DND-41 (cell line): ENCODE measurements around the gene PPP2R2D.

Experiments used
- ATAC-seq: fragments of 200-7000 bp; cut with Tn5 transposase; 3 replicates; pipeline ENCODE4 v1.9.1; 2021; ENCODE audit warnings: low read depth; ENCODE audit not compliant: insufficient read depth
- DNase-seq: peaks from one replicate; pipeline ENCODE4 v3.0.0-alpha.2; 2020
- H2AFZ ChIP-seq: 2 replicates; pipeline ENCODE4 v1.6.0; 2012; ENCODE audit warnings: low read depth, low read length
- H3K27ac ChIP-seq: 2 replicates; pipeline ENCODE4 v1.5.1; 2012; ENCODE audit warnings: low read length, inconsistent platforms
- H3K27me3 ChIP-seq: fragments of 200-600 bp; sonication (generic); 2 replicates; pipeline ENCODE4 v1.6.0; 2012; ENCODE audit warnings: low read length, mild to moderate bottlenecking, inconsistent platforms; ENCODE audit not compliant: insufficient read depth, poor library complexity
- H3K36me3 ChIP-seq: 2 replicates; pipeline ENCODE4 v1.5.1; 2012; ENCODE audit warnings: low read length, inconsistent platforms; ENCODE audit not compliant: insufficient read depth
- H3K4me1 ChIP-seq: 2 replicates; pipeline ENCODE4 v1.5.1; 2012; ENCODE audit warnings: mild to moderate bottlenecking, low read length; ENCODE audit not compliant: insufficient read depth
- H3K4me2 ChIP-seq: 2 replicates; pipeline ENCODE4 v1.6.0; 2012; ENCODE audit warnings: mild to moderate bottlenecking, moderate library complexity, low read length, inconsistent platforms; ENCODE audit not compliant: insufficient read depth
- H3K4me3 ChIP-seq, 2 experiments: fragments of 200-600 bp in 1 of 2; shearing (Covaris generic) in 1 of 2; 2 replicates each; pipeline ENCODE4 v1.5.1; 2012 to 2016; ENCODE audit warnings: inconsistent platforms in 2 of 2, low read length in 2 of 2, mild to moderate bottlenecking in 2 of 2, low read depth in 1 of 2, moderate library complexity in 1 of 2
- H3K79me2 ChIP-seq: 2 replicates; pipeline ENCODE4 v1.6.0; 2012; ENCODE audit warnings: low read length, inconsistent platforms; ENCODE audit not compliant: insufficient read depth
- H3K9ac ChIP-seq: 2 replicates; pipeline ENCODE4 v1.6.0; 2012; ENCODE audit warnings: low read depth, mild to moderate bottlenecking, inconsistent platforms, low read length, moderate library complexity
- H3K9me3 ChIP-seq: 2 replicates; pipeline ENCODE4 v1.5.1; 2012; ENCODE audit warnings: low read length, moderate library complexity, mild to moderate bottlenecking, inconsistent platforms; ENCODE audit not compliant: insufficient read depth, severe bottlenecking
- H4K20me1 ChIP-seq: 2 replicates; pipeline ENCODE4 v1.6.0; 2012; ENCODE audit warnings: low read length; ENCODE audit not compliant: insufficient read depth
- CTCF ChIP-seq: IDR thresholded peaks from 2 replicates; pipeline ENCODE4 v1.5.1; 2012; ENCODE audit warnings: borderline replicate concordance, low read length, moderate library complexity, mild to moderate bottlenecking; ENCODE audit not compliant: poor library complexity, severe bottlenecking; ENCODE audit errors: extremely low read depth
- EZH2 ChIP-seq: IDR thresholded peaks from 3 replicates; pipeline ENCODE4 v1.6.1; 2012; ENCODE audit warnings: borderline replicate concordance, low read depth, mild to moderate bottlenecking, moderate library complexity, low read length, inconsistent platforms; ENCODE audit not compliant: severe bottlenecking

Gene PPP2R2D

GRCh38 chr10:131980761-131981428 is 80.1 kb downstream of the PPP2R2D start:
- Histone ChIP-seq H3K36me3 (no peaks in the 10 kb centered on the region), H3K79me2 (no peaks in the 10 kb centered on the region), H3K9ac (no peak overlapping the region), H3K27ac (no peak overlapping the region), H4K20me1 (no peaks in the 10 kb centered on the region), H3K4me3 (no peak overlapping the region), H3K4me1 (no peaks in the 10 kb centered on the region), H2AFZ (no peak overlapping the region), H3K9me3 (no peaks in the 10 kb centered on the region), H3K4me2 (no peak overlapping the region), H3K27me3 (no peaks in the 10 kb centered on the region)
- no peak for ATAC-seq
- no peak for DNase-seq
- TF ChIP-seq CTCF = no peak
- TF ChIP-seq EZH2 = no peak

DNA sequence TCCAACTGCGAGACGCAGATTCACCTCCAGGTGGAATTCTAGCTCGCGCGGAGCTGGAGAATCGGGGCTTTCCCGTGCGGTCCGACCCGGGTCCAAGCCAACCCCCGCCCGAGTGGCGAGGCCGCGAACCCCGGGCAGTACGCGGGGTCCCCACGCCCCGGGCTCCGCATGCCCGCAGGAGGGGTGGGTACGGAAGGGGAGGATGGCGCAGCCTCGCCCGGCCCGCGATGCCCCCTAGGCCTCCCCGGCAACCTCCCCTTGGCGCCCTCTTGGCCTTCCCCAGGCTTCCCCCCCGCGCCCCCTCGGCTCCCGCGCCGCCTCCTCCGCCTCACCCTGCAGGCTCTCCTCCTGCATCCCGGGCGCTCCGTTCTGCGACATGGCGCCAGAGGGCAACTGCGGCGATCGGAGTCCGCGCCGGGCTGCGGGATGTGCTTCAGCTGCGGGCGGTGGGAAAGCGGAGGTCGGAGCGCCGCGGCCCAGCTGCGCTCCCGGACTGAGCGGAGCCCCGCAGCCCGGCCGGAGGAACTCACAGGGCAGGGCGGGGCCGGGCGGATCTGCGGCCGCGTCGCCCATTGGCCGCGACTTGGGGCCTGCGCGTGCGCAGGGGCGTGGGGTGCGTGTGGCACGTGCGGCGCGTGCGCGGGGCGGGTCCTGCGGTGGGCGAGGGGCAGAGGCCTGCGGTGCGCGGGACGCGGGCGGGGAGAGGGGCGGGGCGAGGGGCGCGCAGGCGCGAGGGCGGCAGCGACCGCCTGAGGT is 80.8 kb downstream of the PPP2R2D start, which contains the start of gene BNIP3:
Gene BNIP3, minus strand, starts transcription at position 495 of the 756 bp plus-strand sequence. Its CDS starts 117 bp downstream, at position 378.
- ATAC-seq = no peak
- Histone ChIP-seq H3K4me1 (no peaks in the 10 kb centered on the region), H3K27me3 (no peaks in the 10 kb centered on the region), H3K4me2 (no peak within 1 kb of the TSS), H3K4me3 (no peak within 1 kb of the TSS), H3K9me3 (no peaks in the 10 kb centered on the region), H3K9ac (no peak within 1 kb of the TSS), H3K27ac (no peak within 1 kb of the TSS), H2AFZ (no peak within 1 kb of the TSS), H3K79me2 (no peaks in the 10 kb centered on the region), H4K20me1 (no peaks in the 10 kb centered on the region), H3K36me3 (no peaks in the 10 kb centered on the region)
- TF ChIP-seq EZH2 (no peak), CTCF (no peak)
- DNase-seq = no peak

GRCh38 chr10:131982185-131982756 is 81.5 kb downstream of the PPP2R2D start:
- no peaks in the 10 kb centered on the region for H3K36me3 ChIP-seq
- no peak overlapping the region for H3K27ac ChIP-seq
- no peak overlapping the region for H2AFZ ChIP-seq
- no peak for DNase-seq
- no peak overlapping the region for H3K4me2 ChIP-seq
- TF ChIP-seq CTCF = no peak
- TF ChIP-seq EZH2 = no peak
- no peaks in the 10 kb centered on the region for H3K27me3 ChIP-seq
- H3K4me3 ChIP-seq = no peak overlapping the region
- no peaks in the 10 kb centered on the region for H3K9me3 ChIP-seq
- H4K20me1 ChIP-seq = no peaks in the 10 kb centered on the region
- H3K9ac ChIP-seq = no peak overlapping the region
- H3K4me1 ChIP-seq = no peaks in the 10 kb centered on the region
- H3K79me2 ChIP-seq = no peaks in the 10 kb centered on the region
- ATAC-seq = no peak
